GM03348 (cell line): ENCODE measurements around the gene FBXL16.
"Not testable (repeated sequence)": the region's sequence is repeated elsewhere in the genome, so short reads cannot be mapped to it uniquely, and the experiment has no call there.

Experiments used
- DNase-seq: peaks from one replicate; pipeline ENCODE4 v3.0.0; 2012; ENCODE audit warnings: low spot score

FBXL16 gene

GRCh38 chr16:705431-706188 is at the start of gene FBXL16:
TSS of gene FBXL16 (minus strand) at chr16:705801. CDS start at chr16:697405, 8,396 bp downstream.
- DNase-seq = peak; percentile 46

GRCh38 chr16:754656-755055 is 49.1 kb upstream of the FBXL16 start:
- no peak for DNase-seq

- DNase-seq = not testable (repeated sequence)
Measured at GRCh38 chr16:754121-754607, 48.6 kb upstream of the FBXL16 start.

GRCh38 chr16:752007-752312 is 46.4 kb upstream of the FBXL16 start:
- no peak for DNase-seq

GRCh38 chr16:751152-752006 is 45.8 kb upstream of the FBXL16 start:
- DNase-seq = no peak

GRCh38 chr16:750485-750884 is 44.9 kb upstream of the FBXL16 start:
- no peak for DNase-seq

GRCh38 chr16:749010-749409 is 43.4 kb upstream of the FBXL16 start:
- DNase-seq = peak; percentile 89

GRCh38 chr16:747978-748746 is 42.6 kb upstream of the FBXL16 start:
- no peak for DNase-seq

- DNase-seq = no peak
Measured at GRCh38 chr16:746637-747036, 41.0 kb upstream of the FBXL16 start.

- no peak for DNase-seq
Measured at GRCh38 chr16:745739-746138, 40.1 kb upstream of the FBXL16 start.

GRCh38 chr16:743794-744500 is 38.3 kb upstream of the FBXL16 start:
- DNase-seq = no peak

- not testable (repeated sequence) for DNase-seq
Measured at GRCh38 chr16:742894-743293, 37.3 kb upstream of the FBXL16 start.

- no peak for DNase-seq
Measured at GRCh38 chr16:741986-742629, 36.5 kb upstream of the FBXL16 start.

GRCh38 chr16:740764-741505 is 35.3 kb upstream of the FBXL16 start, which contains the start of gene CIAO3:
TSS of gene CIAO3 (minus strand) at chr16:740997. CDS start at chr16:740985, 12 bp downstream.
- DNase-seq = peak; percentile 98

GRCh38 chr16:740459-740763 is 34.8 kb upstream of the FBXL16 start:
- no peak for DNase-seq

- no peak for DNase-seq
Measured at GRCh38 chr16:739560-740458, 34.2 kb upstream of the FBXL16 start.

- DNase-seq = no peak
Measured at GRCh38 chr16:736936-737481, 31.4 kb upstream of the FBXL16 start.

GRCh38 chr16:735982-736453 is 30.4 kb upstream of the FBXL16 start:
- no peak for DNase-seq
